BE2C (cell line): ENCODE results near the gene TRA2A.

Source experiments
- DNase-seq: peaks from one replicate; pipeline ENCODE4 v3.0.0-alpha.2; 2020
- H3K27me3 ChIP-seq: fragments of 250-450 bp; sonication (Bioruptor Pico); 2 replicates; pipeline ENCODE4 v1.5.1; 2020; ENCODE audit warnings: mild to moderate bottlenecking
- H3K36me3 ChIP-seq: fragments of 250-450 bp; sonication (Bioruptor Pico); 2 replicates; pipeline ENCODE4 v1.5.1; 2020; ENCODE audit warnings: mild to moderate bottlenecking
- H3K4me1 ChIP-seq: fragments of 250-450 bp; sonication (Bioruptor Pico); 2 replicates; pipeline ENCODE4 v1.5.1; 2020
- H3K4me3 ChIP-seq: 2 replicates; pipeline ENCODE4 v1.5.1; 2011; ENCODE audit warnings: low read depth, low read length
- H3K9me3 ChIP-seq: fragments of 250-450 bp; sonication (Bioruptor Pico); 2 replicates; pipeline ENCODE4 v1.5.1; 2020
- CTCF ChIP-seq: IDR thresholded peaks from 2 replicates; pipeline ENCODE4 v1.5.1; 2012; ENCODE audit warnings: mild to moderate bottlenecking, low read depth, low read length

TRA2A gene

GRCh38 chr7:23477157-23477499, 54.7 kb downstream of the TRA2A start:
- Histone ChIP-seq H3K27me3 (no peaks in the 10 kb centered on the region), H3K36me3 (no peaks in the 10 kb centered on the region; the same call in 1 of the 2 replicates), H3K9me3 (no peaks in the 10 kb centered on the region), H3K4me1 (no peaks in the 10 kb centered on the region; the same call in 1 of the 2 replicates), H3K4me3 (peak overlapping the region; percentile 97)
- no peak for TF ChIP-seq CTCF
- DNase-seq = no peak

- no peaks in the 10 kb centered on the region; the same call in 1 of the 2 replicates for H3K4me1 ChIP-seq
- no peak for TF ChIP-seq CTCF
- no peaks in the 10 kb centered on the region; the same call in 1 of the 2 replicates for H3K36me3 ChIP-seq
- no peaks in the 10 kb centered on the region for H3K9me3 ChIP-seq
- H3K4me3 ChIP-seq = peak overlapping the region; percentile 97
- DNase-seq = no peak
- no peaks in the 10 kb centered on the region for H3K27me3 ChIP-seq
Observed at GRCh38 chr7:23476286-23477156, 55.3 kb downstream of the TRA2A start.

GRCh38 chr7:23475576-23475839, 56.3 kb downstream of the TRA2A start:
- no peak for TF ChIP-seq CTCF
- H3K9me3 ChIP-seq = no peaks in the 10 kb centered on the region
- no peak for DNase-seq
- H3K4me3 ChIP-seq = peak overlapping the region; percentile 97
- no peaks in the 10 kb centered on the region for H3K36me3 ChIP-seq
- no peaks in the 10 kb centered on the region; the same call in 1 of the 2 replicates for H3K4me1 ChIP-seq
- no peaks in the 10 kb centered on the region for H3K27me3 ChIP-seq

- no peak for DNase-seq
- no peaks in the 10 kb centered on the region for H3K9me3 ChIP-seq
- no peaks in the 10 kb centered on the region; the same call in 1 of the 2 replicates for H3K4me1 ChIP-seq
- H3K36me3 ChIP-seq = no peaks in the 10 kb centered on the region
- H3K4me3 ChIP-seq = peak overlapping the region; percentile 97
- TF ChIP-seq CTCF = no peak
- no peaks in the 10 kb centered on the region for H3K27me3 ChIP-seq
Observed at GRCh38 chr7:23474829-23475575, 56.8 kb downstream of the TRA2A start.

GRCh38 chr7:23474094-23474828, 57.5 kb downstream of the TRA2A start:
- peak; percentile 98 for DNase-seq
- Histone ChIP-seq H3K4me1 (no peaks in the 10 kb centered on the region; the same call in 1 of the 2 replicates), H3K36me3 (no peaks in the 10 kb centered on the region), H3K27me3 (no peaks in the 10 kb centered on the region), H3K9me3 (no peaks in the 10 kb centered on the region), H3K4me3 (peak overlapping the region; percentile 97)
- TF ChIP-seq CTCF = no peak
